HT-29 (cell line): Measurements from ENCODE around the gene NCOR1. TPM values are rescaled to one million over a fixed set of nuclear protein-coding genes. Genes with fewer than 3 reads are reported as not detected.
"Not testable (repeated sequence)": the region's sequence is repeated elsewhere in the genome, so short reads cannot be mapped to it uniquely, and the experiment has no call there.

Source experiments
- DNase-seq: peaks from one replicate; pipeline ENCODE4 v3.0.0-alpha.2; 2015; ENCODE audit warnings: low spot score
- total RNA-seq: library from RNA; depleted of rRNA; stranded (reverse); fragments of >200 nt; shearing (Covaris generic); gene quantifications from 2 replicates; pipeline ENCODE4 v1.2.3, GENCODE V29; 2014; rRNA removed

Gene NCOR1
- total RNA-seq = 67.7 and 72.4 TPM in 2 replicates

DNA sequence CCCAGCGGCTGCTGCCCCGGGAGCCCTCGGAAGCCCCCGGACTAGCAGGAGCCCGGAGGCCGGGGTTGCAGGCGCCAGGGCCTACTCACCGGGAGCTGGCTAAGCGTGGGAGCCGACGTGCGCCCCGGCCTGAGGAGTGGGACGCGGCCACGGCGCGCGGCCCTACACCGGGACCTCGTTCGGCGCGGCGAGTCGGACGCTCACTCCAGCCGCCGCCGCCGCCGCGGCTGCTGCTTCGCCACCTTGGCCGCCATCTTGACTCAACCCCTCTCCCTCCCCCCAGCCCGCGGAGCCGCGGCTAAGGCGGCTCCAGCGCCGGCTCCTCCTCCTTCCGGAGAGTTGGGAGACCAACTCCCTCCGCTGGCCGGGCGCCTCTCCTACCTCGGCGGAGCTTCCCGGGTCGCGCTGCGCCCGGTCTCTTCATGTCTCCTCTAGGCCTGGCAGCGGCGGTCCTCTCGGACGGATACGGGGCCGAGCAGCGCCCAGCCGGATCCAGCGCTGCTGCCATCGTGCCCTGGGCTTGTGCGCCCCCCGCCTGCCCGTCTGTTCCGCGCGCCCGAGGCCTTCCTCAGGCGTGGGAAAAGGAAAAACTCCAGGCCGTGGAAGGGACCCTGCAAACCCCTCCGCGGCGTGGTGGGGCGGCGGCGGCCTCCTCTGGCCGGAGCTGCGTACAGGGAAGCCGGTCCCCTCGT is at the start of gene NCOR1:
Gene NCOR1 (minus strand): TSS at position 262 of the 692 bp plus-strand sequence. CDS start 20,965 bp downstream, outside the sequence.
- peak; percentile 88 for DNase-seq

DNA sequence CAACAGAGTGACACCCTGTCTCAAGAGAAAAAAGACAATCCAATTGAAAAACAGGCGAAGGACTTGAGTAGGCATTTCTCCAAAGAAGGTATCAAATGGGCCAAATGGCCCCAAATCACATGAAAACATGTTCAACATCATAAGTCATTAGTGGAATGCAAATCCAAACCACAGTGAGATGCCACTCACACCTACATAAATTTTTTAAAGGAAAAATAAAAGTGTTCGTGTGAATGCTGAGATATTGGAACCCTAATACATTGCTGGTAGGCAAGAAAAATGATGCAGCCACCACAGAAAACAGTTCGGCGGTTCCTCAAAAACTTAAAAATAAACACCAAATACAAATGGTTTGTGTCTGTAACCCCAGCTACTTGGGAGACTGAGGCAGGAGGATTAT is 46.9 kb upstream of the NCOR1 start:
- DNase-seq = no peak

DNA sequence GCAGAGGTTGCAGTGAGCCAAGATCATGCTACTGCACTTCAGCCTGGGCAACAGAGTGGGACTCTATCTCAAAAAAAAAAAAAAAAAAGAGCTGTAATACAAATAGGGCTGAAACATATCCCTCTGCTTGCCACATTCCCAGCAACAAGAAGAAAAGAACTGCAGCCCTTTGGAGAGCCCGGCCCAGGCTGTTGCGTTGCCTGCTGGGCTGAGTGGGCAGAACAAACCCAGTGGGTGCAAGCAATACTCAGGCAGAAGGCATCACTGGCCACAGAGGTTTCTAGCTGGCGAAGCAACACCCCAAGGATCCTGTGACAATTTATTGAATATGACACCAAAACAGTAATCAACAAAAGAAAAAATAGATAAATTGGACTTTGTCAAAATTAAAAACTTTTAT is 45.7 kb upstream of the NCOR1 start:
- DNase-seq = no peak

DNA sequence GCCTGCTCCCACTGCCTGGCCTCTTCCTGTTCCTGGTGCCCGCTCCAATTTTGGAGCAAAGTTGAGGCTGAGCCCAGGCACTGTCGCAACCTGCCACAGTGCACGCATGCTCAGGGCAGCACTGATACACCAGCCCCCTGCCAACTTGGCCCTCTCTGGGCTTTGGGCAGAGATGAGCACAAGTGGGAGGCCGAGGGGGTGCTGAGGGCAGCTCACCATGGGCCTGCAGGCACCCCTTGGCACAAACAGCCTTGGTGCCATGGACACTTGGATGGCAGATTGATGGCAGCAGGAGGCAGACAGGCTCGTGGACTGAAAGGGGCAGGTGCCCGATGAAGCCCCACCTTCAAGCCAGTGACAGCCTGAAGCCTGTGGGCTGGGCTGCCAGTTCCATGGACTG is 44.6 kb upstream of the NCOR1 start:
- no peak for DNase-seq

DNA sequence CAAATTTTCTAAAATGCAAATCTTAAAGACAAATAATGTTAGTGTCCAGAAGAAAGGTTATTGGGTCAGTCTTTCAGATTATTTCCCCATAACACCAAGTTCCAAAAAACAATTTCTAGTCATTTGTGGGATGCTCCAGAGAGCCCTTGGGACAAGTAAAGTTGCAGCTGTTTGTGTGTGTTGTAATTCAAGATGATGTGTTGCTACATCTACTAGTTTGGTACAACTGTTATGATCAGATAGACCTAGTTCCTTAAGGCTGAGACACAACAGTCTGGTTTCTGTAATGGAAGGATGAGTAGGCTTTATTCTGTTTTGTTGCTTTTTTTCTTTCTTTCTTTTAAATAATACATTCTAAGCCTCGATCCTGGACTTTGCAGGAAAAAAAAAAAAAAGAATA is 43.6 kb upstream of the NCOR1 start:
- no peak for DNase-seq

DNA sequence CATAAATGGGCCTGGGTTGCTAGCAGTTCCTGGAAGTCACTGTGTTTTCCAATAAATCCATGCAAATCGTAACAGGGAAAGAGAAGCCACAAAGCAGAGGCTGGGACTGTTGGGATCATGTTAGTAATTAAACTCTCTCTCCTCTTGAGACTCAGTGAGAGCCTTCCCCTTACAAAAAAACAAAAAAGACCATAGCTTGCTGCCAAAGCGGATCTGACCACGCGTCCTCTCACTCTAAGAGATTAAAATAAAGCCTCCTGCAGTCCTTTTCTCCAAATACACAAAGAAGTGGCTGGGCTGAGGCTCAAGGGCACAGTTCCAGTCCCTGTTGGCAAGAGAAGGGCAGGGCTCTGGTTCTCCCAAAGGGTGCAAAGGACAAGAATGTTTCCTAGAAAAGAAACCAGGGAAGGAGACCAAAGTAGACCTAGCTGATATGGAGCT is 40.2 kb upstream of the NCOR1 start:
- DNase-seq = no peak

DNA sequence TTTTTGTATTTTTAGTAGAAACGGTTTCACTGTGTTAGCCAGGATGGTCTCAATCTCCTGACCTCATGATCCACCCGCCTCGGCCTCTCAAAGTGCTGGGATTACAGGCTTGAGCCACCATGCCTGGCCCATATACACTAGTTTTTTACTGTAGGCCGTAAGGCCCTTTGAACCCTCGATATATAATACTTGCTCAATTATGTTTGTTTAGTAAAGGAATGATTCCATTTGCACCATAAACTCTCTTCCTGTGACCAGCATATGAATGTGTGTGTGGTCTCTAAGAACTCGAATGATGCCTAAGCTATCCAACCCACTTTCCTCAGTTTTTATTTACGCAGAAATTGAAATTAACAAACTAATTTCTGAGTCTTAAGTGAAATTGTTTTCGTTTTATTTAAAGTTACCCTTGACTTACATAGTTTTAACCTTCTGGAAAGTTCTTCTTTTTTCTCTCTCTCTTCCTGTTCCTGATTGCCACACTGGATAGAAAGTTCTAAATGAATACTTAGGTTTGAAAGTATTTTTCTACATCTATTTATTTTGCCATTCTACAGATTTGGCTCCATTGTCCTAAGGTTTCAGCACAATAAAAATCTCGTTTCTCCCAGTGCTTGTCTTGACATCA is 39.6 kb upstream of the NCOR1 start:
- no peak for DNase-seq

DNA sequence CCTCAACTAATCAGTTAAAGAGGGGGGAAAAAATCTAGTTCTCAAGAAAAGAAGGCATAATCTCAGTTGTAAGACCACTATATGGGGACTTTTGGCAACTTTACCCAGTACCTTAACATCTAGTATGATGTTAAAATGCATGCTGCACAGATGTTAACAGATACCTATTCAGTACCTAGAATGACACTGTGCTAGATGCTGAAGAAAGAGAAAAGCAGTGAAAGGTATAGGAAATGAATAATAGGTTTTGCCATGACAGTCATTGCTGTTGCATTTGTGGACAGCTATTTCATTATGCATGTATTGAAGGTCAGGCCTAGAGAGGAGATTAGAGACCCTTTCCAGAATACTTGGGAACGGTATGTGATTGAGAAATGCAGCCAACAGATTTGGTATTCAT is 36.2 kb upstream of the NCOR1 start:
- DNase-seq = no peak

DNA sequence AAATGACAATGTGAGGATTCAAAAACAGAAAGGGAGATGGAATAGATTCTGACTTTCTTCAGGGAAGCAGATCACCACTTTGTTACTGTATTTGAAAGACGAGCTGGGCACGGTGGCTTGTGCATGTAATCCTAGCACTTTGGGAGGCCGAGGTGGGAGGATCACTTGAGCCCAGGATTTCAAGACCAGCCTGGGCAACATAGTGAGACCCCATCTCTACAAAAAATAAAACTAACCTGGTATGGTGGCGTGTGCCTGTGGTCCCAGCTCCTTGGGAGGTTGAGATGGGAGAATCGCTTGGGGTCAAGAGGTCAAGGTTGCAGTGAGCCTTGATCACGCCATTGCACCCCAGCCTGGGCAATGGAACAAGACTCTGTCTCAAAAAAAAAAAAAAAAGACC is 35.7 kb upstream of the NCOR1 start:
- DNase-seq = no peak

DNA sequence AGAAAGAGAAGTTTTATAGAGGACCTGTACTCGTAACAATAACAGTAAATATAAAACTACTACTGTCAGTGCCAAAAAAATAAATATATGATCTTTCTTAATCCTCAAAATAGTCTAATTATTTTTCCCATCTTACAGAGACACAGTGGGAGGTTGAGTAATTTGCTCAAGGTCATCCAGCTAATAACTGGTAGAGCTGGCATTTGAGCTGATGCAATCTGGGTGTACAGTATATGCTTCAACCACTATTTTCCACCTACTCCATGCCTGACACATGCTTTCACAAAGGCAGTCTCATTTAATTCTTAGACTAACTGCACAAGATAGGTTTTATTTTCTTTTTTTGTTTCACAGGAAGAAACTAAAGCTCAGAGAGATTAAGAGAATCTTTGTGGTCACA is 35.3 kb upstream of the NCOR1 start:
- no peak for DNase-seq

DNA sequence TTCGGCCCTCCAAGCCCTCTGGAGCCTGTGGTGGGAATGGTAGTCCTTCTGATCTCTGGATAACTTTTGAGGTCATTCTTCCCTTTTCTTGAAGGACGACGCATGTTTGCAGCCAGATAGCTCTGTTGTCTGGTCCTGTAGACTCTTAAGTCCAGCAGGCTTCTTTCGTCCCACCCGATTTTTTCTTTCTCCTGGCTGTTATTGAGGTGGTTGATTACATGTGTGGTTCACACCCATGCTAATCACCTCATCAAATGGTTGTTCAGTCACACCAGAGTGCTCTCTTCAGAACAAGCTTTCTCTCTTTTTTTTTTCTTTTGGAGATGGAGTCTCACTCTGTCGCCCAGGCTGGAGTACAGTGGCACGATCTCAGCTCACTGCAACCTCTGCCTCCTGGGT is 32.3 kb upstream of the NCOR1 start:
- DNase-seq = no peak

DNA sequence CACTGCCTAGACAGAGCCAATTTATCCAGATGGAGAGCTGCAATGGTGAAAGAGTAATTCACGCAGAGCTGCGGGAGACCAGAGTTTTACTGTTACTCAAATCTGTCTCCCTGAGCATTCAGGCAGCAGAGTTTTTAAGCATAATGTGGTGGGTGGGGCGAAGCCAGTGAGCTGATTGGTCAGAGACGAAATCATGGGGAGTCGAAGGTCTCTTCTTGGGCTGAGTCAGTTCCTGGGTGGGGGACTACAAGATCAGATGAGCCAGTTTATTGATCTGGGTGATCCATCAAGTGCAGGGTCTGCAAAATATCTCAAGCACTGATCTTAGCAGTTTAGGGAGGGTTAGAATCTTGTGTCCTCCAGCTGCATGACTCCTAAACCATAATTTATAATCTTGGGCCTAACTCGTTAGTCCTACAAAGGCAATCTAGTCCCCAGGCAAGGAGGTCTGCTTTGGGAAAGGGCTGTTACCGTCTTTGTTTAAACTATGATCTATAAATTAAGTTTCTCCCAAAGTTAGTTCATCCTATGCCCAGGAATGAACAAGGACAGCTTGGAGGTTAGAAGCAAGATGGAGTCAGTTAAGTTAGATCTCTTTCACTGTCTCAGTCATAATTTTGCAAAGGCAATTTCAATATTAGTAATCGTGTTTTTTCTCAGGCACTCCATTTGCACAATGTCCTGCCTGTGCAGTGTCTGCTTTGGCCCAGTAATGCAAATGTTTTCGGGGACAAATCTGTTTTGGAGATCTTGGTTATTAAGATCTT is 28.6 kb upstream of the NCOR1 start:
- peak; percentile 12 for DNase-seq

DNA sequence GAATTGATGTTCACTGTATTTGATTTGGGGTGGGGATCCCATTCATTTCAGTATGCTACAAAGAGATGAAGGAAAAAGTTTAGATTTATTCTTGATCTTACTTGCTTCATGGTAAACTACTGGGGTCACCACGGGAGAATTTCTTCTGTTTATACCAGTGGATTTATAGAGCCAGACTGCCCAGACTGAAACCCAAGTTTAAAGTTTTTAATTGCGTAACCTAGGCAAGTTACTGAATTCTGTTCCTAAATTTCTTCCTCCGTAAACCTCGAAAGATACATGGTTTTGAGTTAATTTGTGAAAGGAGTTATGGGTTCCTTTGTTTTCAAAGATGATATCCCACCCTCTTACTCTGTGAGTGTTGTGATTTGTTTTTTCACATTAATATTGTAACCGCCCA is 28.1 kb upstream of the NCOR1 start:
- DNase-seq = no peak

DNA sequence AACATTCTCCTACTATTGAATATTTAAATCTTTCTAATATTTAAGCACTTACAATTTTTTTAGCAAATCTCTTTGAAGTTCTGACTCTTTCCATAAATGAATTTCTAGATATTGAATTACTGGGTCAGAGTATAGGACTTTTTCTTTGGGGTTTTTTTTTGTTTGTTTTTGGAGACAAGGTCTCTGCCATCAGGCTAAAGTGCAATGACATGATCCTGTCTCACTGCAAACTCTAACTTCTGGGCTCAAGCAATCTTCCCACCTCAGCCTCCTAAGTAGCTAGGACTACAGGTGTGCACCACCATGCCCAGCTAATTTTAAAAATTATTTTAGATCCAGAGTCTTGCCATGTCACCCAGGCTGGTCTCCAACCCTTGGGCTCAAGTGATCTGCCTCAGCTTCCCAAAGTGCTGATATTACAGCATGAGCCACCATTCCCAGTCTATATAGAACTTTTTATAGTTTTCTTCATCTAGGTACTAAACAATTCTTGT is 26.6 kb upstream of the NCOR1 start:
- no peak for DNase-seq

DNA sequence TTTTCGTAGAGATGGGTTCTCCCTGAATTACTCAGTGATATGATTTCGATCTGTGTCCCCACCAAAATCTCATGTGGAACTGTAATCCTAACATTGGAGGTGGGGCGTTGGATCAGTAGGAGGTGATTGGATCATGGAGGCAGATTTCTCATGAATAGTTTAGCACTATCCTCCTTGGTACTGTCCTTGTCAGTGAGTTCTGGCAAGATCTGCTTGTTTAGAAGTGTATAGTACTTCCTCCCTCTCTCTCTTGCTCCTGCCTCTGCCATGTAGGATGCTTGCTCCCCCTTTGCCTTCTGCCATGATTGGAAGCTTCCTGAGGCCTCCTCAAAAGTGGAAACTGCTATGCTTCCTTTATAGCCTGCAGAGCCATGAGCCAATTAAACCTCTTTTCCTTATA is 24.6 kb upstream of the NCOR1 start:
- DNase-seq = no peak

DNA sequence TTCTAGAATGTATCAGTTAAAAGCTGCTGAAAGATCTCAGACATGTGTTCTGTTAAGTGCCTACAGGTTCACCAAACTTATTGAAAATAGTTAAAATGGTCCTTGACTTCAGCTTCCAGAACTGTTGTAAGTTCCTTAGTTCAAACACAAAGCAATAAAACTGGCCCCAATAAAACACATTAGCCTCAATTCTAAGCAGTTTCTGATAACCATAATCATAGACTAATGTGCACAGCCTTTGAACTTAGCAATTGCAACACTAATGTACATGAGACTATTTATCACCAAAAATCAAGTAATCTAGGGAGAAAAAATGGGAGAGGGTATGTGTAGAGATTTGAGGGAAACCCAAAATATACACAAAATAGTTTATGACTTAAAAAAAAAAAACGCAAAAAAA is 17.1 kb upstream of the NCOR1 start:
- DNase-seq = no peak

DNA sequence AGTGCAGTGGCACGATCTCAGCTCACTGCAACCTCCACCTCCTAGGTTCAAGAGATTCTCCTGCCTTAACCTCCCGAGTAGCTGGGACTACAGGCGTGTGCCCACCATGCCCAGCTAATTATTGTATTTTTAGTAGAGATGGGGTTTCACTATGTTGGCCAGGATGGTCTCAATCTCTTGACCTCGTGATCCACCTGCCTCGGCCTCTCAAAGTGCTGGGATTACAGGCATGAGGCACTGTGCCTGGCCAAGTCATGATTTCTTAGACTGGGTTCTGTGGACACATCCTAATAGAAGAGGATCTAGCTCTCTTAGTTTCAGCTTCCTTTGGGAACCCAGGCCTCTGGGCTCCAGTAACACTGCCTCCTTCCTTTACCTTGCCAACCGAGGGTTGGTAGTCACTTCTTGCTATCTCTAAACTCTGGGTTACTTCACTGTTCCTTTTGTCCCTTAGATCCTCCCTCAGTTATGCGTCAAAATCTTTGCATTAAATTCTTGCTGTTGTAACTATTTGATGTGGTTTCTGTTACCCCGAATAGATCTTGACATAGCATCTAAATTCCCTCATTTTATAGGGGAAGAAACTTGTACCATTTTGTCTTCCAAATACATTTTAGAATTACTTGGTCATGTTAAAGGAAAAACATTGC is 14.7 kb upstream of the NCOR1 start:
- DNase-seq = not testable (repeated sequence)

DNA sequence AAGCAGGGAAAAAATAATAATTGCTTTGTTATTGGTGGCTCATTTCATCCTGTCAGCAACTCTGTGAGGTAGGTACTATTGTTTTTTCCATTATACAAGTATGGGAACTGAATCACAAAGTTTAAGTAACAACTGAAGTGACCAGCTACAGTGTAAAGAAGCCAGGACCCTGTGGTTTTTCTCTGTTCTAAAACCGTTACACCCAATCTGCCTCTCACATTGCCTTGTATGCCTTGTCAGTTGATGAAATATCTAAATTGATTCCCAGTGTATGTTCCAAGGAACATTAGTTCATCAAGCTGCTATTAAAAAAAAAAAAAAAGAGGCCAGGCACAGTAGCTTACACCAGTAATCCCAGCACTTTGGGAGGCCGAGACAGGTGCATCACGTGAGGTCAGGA is 7.1 kb upstream of the NCOR1 start:
- no peak for DNase-seq

DNA sequence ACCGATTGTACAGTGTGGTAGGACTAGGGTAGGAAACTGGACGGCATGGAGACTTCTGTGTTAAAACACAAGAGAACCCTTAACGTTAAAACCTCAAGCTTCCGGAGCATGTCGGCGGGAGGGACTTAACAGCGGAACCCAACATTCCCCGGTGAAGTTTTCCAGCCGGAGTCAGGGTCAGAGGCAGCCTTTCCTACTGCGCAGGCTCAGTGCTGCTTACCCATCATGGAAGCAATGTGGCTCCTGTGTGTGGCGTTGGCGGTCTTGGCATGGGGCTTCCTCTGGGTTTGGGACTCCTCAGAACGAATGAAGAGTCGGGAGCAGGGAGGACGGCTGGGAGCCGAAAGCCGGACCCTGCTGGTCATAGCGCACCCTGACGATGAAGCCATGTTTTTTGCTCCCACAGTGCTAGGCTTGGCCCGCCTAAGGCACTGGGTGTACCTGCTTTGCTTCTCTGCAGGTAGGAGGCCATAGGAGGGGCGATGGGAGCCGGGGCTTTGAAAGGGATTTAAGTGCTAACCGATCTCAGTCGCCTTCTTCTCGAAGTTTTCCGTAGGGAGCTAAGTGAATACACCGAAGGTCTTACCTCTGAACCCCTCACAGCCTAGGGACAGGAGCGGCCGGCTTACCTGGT is 1.8 kb upstream of the NCOR1 start, which contains the start of gene PIGL:
Gene PIGL (plus strand): TSS at position 209 of the 634 bp plus-strand sequence. CDS start 17 bp downstream, at position 226.
- peak; percentile 92 for DNase-seq

DNA sequence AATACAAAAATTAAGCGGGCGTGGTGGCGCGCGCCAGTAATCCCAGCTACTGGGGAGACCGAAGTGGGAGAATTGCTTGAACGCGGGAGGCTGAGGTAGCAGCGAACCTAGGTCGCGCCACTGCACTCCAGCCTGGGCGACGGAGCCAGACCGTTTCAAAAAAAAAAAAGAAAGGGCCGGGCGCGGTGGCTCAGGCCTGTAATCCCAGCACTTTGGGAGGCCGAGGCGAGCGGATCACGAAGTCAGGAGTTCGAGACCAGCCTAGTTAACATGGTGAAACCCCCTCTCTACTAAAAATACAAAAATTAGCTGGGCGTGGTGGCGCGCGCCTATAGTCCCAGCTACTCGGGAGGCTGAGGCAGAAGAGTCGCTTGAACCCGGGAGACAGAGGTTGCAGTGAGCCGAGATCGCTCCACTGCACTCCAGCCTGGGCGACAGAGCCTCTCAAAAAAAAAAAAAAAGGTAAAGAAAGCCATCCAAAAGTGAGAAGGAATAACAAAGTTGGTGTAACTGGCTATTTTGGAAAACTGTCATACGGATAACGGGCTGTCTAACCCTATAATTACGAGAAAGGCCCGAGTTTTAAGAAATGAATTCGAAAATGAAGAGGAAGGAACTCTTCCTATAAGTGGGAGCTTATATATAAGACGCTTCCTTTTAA is 1.1 kb upstream of the NCOR1 start:
- not testable (repeated sequence) for DNase-seq

DNA sequence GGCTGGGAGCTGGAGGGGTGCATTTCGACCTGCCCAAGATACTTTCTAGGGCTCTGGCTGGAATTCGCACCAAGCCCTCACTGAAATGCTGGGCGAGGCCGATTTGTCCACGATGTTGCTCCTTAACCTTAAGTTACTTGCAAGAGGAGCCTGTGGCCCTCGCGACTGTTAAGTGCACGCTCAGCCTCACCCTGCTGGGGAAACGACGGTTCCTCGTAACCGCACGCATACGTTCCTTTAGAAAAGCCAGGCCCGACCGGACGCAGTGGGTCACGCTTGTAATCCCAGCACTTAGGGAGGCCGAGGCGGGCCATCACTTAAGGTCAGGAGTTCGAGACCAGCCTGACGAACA is 607 bp upstream of the NCOR1 start:
- DNase-seq = peak; percentile 61
